GM06990 (cell line): ENCODE results near the gene MTG1.

ENCODE experiments used
- DNase-seq: peaks from one replicate; pipeline ENCODE4 v3.0.0-alpha.2; 2011; ENCODE audit not compliant: insufficient read length; ENCODE audit errors: extremely low read depth
- H3K27me3 ChIP-seq: replicated peaks from 2 replicates; pipeline ENCODE4 v1.6.0; 2011; ENCODE audit warnings: low read length; ENCODE audit not compliant: control insufficient read depth, insufficient read depth
- H3K36me3 ChIP-seq: 2 replicates; pipeline ENCODE4 v1.5.1; 2011; ENCODE audit warnings: low read length; ENCODE audit not compliant: control insufficient read depth, insufficient read depth
- H3K4me3 ChIP-seq: replicated peaks from 2 replicates; pipeline ENCODE4 v1.5.1; 2011; ENCODE audit warnings: low read depth, mild to moderate bottlenecking, control low read depth, low read length
- TF ChIP-seq, protein P1 (sequence below): IDR thresholded peaks from 2 replicates; pipeline ENCODE4 v1.5.1; 2011; ENCODE audit warnings: low read length, control low read depth, mild to moderate bottlenecking, inconsistent platforms; ENCODE audit not compliant: insufficient read depth, poor library complexity, severe bottlenecking

Gene MTG1

DNA sequence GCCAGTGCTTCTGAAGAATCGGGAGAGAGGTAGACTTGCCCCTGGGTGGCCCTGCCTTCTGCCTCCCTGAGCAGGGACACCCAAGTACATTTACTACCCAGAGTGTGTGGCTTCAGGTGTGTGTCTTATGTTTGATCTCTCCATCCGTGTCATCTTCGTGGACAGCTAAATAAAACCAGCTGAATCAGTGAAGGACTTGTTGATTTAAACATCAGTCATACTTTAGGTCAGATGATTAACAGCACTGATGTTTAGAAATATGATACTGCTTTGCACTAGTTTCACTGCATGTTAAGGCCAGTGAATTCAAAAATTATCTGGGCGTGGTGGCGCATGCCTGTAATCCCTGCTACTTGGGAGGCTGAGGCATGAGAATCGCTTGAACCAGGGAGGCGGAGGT, 4.0 kb downstream of the MTG1 start:
- Histone ChIP-seq H3K4me3 (no peak overlapping the region), H3K27me3 (no peaks in the 10 kb centered on the region), H3K36me3 (peaks cover 19% of the 10 kb centered on the region)
- DNase-seq = no peak
- TF ChIP-seq, protein P1, sequence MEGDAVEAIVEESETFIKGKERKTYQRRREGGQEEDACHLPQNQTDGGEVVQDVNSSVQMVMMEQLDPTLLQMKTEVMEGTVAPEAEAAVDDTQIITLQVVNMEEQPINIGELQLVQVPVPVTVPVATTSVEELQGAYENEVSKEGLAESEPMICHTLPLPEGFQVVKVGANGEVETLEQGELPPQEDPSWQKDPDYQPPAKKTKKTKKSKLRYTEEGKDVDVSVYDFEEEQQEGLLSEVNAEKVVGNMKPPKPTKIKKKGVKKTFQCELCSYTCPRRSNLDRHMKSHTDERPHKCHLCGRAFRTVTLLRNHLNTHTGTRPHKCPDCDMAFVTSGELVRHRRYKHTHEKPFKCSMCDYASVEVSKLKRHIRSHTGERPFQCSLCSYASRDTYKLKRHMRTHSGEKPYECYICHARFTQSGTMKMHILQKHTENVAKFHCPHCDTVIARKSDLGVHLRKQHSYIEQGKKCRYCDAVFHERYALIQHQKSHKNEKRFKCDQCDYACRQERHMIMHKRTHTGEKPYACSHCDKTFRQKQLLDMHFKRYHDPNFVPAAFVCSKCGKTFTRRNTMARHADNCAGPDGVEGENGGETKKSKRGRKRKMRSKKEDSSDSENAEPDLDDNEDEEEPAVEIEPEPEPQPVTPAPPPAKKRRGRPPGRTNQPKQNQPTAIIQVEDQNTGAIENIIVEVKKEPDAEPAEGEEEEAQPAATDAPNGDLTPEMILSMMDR = no peak

DNA sequence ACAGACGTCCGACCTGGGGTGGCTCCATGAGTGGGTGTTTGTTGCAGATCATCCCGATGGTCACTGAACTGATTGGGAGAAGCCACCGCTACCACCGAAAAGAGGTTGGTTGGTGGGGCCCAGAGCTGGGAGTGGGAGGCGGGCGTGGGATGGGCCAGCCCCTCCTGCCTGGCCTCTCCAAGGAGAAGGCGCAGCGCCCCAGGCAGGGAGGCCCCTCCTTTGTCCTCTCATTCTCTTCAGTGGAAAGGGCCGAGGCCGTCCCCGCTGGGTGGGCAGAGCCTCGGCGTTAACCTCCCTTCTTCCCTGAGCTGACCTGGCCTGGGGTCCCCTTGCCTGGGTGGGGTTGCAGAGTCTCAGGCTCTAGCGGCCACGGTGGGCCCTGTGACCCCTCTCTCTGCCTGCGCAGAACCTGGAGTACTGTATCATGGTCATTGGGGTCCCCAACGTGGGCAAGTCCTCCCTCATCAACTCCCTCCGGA, 5.2 kb downstream of the MTG1 start:
- no peak for DNase-seq
- peaks cover 25% of the 10 kb centered on the region for H3K36me3 ChIP-seq
- no peaks in the 10 kb centered on the region for H3K27me3 ChIP-seq
- H3K4me3 ChIP-seq = no peak overlapping the region
- TF ChIP-seq, protein P1 = no peak

DNA sequence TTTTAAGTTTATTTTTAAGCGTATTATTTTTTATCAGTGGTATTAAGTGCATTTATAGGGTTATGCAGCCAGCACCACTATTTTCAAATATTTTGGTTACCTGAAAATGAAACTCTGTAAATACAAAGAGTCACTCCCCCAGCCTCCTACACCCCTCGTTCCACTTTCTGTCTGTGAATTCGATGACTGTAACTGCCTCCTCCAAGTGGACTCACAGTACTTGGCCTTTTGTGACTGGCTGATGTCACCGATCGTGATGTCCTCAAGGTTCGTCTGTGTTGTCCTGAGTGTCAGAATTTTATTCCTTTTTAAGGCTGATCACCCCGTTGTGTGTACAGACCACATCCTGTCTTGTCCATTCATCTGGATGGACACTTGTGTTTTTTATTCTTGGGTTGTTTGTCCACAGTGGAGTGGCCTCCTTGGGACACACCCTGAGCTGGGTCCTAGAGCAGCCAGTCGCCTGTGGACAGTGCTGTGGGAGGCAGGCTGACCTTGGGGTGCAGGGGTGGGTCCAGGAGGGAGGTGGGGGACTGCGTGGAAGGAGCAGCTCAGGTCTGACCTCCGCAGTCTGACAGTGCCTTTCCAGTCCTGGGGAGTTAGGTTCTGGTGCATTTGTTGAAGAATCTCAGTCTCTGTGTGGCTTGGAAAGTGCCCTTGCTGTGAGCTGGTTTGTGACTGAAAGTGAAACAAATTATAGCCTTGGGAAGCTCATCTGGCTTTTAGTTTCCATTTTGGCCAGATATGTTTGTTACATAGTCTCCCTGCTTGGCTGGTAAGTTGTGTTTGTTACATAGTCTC, 6.9 kb downstream of the MTG1 start:
- DNase-seq = no peak
- TF ChIP-seq, protein P1 = no peak
- H3K36me3 ChIP-seq = peaks cover 26% of the 10 kb centered on the region
- H3K27me3 ChIP-seq = no peaks in the 10 kb centered on the region
- H3K4me3 ChIP-seq = peak overlapping the region; percentile 49

DNA sequence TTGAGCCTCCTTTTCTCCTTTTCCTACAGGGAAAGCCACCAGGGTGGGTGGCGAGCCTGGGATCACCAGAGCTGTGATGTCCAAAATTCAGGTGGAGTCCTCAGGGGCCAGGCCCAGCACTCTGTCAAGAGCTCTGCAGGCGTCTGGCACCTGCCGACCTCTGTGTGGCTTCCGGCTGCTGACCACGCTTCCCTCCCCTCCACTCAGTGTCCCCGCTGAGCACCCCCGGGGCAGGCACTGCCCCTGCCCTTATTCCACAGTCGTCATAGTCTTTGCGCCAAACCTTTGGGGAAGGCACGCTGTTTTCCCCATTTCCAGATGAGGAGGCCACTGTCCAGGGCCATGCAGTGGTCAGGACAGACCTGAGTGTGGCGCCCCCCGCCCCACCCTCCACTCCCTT, 7.5 kb downstream of the MTG1 start:
- no peak for DNase-seq
- TF ChIP-seq, protein P1 = no peak
- Histone ChIP-seq H3K4me3 (peak overlapping the region; percentile 49), H3K27me3 (no peaks in the 10 kb centered on the region), H3K36me3 (peaks cover 21% of the 10 kb centered on the region)

DNA sequence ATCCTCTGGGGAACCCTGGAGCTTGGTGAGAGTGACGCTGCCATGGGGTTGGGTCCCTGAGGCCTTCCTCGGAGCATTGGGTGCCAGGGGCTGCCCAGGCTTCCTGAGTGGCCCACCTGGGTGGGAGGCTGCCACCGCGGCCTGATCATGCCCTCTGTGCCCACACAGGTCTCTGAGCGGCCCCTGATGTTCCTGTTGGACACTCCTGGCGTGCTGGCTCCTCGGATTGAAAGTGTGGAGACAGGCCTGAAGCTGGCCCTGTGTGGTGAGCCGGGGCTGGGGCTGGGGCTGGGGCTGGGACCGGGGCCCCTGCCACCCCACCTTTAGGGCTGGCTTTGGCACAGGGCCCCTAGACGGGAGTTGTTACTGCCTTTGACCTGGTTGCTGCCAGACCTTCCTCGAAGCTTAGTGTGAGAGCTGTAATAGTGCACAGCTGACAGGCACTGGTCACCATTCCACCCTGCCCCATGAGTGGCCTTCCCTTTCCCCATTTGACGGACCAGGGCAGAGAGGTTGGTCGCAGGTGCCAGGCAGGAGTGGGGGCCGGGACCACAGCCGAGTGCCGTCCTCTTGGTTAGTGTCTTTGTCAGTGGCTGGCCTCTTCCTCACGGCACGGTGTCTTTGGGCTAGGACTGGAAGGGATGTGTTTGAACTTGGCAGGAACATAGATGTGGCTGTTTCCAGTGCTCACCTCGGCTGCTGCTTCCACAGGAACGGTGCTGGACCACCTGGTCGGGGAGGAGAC, 8.2 kb downstream of the MTG1 start:
- TF ChIP-seq, protein P1 = no peak
- Histone ChIP-seq H3K36me3 (peaks cover 21% of the 10 kb centered on the region), H3K4me3 (no peak overlapping the region), H3K27me3 (no peaks in the 10 kb centered on the region)
- DNase-seq = no peak
